A673 (cell line): ENCODE data around the gene TBX19. TPM values are rescaled to one million over a fixed set of nuclear protein-coding genes. Genes with fewer than 3 reads are reported as not detected.
A peak's percentile ranks its signal among the peaks of the same experiment; 100 is the strongest.

Experiments
- BruUV-seq: library from RNA; stranded (reverse); fragments of 400-500 nt; replicated peaks from 2 replicates; lab custom pipeline; 2021; lab: Mats Ljungman, UMichigan
- CTCF ChIA-PET: fragments of 300-600 bp; sonication (Branson Sonifier 250); formaldehyde crosslinking; loops from one replicate; lab custom pipeline; 2022; ENCODE audit warnings: antibody characterized with exemption; lab: Charles Lee
- POLR2A ChIA-PET: fragments of 300-600 bp; sonication (Branson Sonifier 250); formaldehyde crosslinking; loops from one replicate; lab custom pipeline; 2022; ENCODE audit warnings: antibody characterized with exemption; ENCODE audit not compliant: low non-redundant PET; lab: Charles Lee
- DNase-seq: peaks from one replicate; pipeline ENCODE4 v3.0.0-alpha.2; 2015; ENCODE audit warnings: low spot score
- H3K27ac ChIP-seq: fragments of 200-600 bp; sonication (generic); 2 replicates; pipeline ENCODE4 v1.5.1; 2016; ENCODE audit warnings: mixed run types, low read depth, mild to moderate bottlenecking, mixed read lengths, antibody characterized with exemption, low read length; ENCODE audit not compliant: poor library complexity, severe bottlenecking
- H3K27me3 ChIP-seq: fragments of 200-600 bp; sonication (generic); replicated peaks from 2 replicates; pipeline ENCODE4 v1.6.1; 2017; ENCODE audit warnings: mixed run types, low read depth, mild to moderate bottlenecking, mixed read lengths, antibody characterized with exemption, low read length; ENCODE audit not compliant: insufficient read depth, poor library complexity
- H3K36me3 ChIP-seq: fragments of 200-600 bp; sonication (generic); 2 replicates; pipeline ENCODE4 v1.6.1; 2016; ENCODE audit warnings: mixed run types, mild to moderate bottlenecking, mixed read lengths, antibody characterized with exemption, low read length; ENCODE audit not compliant: insufficient read depth, poor library complexity, severe bottlenecking
- H3K4me1 ChIP-seq: fragments of 200-600 bp; sonication (generic); 2 replicates; pipeline ENCODE4 v1.6.1; 2017; ENCODE audit warnings: mixed run types, mild to moderate bottlenecking, mixed read lengths, antibody characterized with exemption, low read length; ENCODE audit not compliant: insufficient read depth, poor library complexity, severe bottlenecking
- H3K4me3 ChIP-seq: fragments of 200-600 bp; sonication (generic); 2 replicates; pipeline ENCODE4 v1.5.1; 2016; ENCODE audit warnings: low read depth, mixed run types, mild to moderate bottlenecking, mixed read lengths, low read length; ENCODE audit not compliant: poor library complexity, severe bottlenecking
- H3K9me3 ChIP-seq: fragments of 200-600 bp; sonication (generic); 2 replicates; pipeline ENCODE4 v1.6.1; 2016; ENCODE audit warnings: mixed run types, low read depth, mild to moderate bottlenecking, mixed read lengths, antibody characterized with exemption, low read length; ENCODE audit not compliant: poor library complexity, severe bottlenecking
- EZH2 ChIP-seq: fragments of 200-600 bp; sonication (generic); IDR thresholded peaks from 2 replicates; pipeline ENCODE4 v1.6.1; 2017; ENCODE audit warnings: borderline replicate concordance, low read depth, mild to moderate bottlenecking, mixed read lengths, antibody characterized with exemption, low read length; ENCODE audit not compliant: poor library complexity, severe bottlenecking
- intact Hi-C: fragments of 100-400 bp; cut with micrococcal nuclease; formaldehyde crosslinking; loops from one replicate; pipeline ENCODE4 v1.10.0; 2022; ENCODE audit not compliant: unreplicated experiment
- total RNA-seq: library from RNA; stranded (reverse); gene quantifications from 2 replicates; pipeline ENCODE4 v1.2.3, GENCODE V29; 2021
- TF ChIP-seq, protein P1 (sequence below): fragments of 300-800, 200-600 bp; sonication (generic); conservative IDR thresholded peaks from 2 replicates; pipeline ENCODE4 v1.5.1; 2017; ENCODE audit warnings: low read depth, mild to moderate bottlenecking, antibody characterized with exemption, low read length, moderate library complexity, mixed read lengths

TBX19 gene
- total RNA-seq, 1 experiment from 2014 or later, result 2.5 TPM

DNA sequence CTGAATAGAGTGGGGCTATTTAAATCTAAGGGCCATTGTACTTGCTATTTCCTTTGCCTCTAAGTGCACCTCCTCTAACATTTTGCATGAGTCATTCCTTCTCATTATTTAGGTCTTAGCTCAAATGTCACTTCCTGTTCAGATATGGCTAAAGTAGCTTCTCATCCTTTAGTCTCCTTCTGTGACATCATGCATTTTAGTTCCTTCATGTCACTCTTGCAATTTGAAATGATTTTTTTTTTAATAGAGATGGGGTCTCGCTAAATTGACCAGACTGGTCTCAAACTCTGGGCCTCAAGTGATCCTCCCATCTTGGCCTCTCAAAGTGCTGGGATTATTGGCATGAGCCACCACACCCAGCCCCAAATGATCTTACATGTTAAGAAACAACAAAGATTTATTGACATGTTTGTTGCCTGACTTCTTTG, 6.6 kb downstream of the TBX19 start:
- BruUV-seq, result no TSS peak
- Histone ChIP-seq H3K27ac (no peak overlapping the region), H3K27me3 (no peaks in the 10 kb centered on the region), H3K36me3 (no peaks in the 10 kb centered on the region), H3K4me1 (no peaks in the 10 kb centered on the region), H3K4me3 (no peak overlapping the region), H3K9me3 (no peaks in the 10 kb centered on the region)
- CTCF ChIA-PET, result no interaction called here
- intact Hi-C loops, result no loop called here
- peak; percentile 75 for DNase-seq
- TF ChIP-seq EZH2, result no peak
- TF ChIP-seq, protein P1, sequence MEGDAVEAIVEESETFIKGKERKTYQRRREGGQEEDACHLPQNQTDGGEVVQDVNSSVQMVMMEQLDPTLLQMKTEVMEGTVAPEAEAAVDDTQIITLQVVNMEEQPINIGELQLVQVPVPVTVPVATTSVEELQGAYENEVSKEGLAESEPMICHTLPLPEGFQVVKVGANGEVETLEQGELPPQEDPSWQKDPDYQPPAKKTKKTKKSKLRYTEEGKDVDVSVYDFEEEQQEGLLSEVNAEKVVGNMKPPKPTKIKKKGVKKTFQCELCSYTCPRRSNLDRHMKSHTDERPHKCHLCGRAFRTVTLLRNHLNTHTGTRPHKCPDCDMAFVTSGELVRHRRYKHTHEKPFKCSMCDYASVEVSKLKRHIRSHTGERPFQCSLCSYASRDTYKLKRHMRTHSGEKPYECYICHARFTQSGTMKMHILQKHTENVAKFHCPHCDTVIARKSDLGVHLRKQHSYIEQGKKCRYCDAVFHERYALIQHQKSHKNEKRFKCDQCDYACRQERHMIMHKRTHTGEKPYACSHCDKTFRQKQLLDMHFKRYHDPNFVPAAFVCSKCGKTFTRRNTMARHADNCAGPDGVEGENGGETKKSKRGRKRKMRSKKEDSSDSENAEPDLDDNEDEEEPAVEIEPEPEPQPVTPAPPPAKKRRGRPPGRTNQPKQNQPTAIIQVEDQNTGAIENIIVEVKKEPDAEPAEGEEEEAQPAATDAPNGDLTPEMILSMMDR, result no peak
- POLR2A ChIA-PET, result interaction anchor here (0.6 kb wide), 2 partner anchors 14 to 17 kb away, joined by 5 to 6 read pairs; no protein-coding TSS in a partner anchor

DNA sequence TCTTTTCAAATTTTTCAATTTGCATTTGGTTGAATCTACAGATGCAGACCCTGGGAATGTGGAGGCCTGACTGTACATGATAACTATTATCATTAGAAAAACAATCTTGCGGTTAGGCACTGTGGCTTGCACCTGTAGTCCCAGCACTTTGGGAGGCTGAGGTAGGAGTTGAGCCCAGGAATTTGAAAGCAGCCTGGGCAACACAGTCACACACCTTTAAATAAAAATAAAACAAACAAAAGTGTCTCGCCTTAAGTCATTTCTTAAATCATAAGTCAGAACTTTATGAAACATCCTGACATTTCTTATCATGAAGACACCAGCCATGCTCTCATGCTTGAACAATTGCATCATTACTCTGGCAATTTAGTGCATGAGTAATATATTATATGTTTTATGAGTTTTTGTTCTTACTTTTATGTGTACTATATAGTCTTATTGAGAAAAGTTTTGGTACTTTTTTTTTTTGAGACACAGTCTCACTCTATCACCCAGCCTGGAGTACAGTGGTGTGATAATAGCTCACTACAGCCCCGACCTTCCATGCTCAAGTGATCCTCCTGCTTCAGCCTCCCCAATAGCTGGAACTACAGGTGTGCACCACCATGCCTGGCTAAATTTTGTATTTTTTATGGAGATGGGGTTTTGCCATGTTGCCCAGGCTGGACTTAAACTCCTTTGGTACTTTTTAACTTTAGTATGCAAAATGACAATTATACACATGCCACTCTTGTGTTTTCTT, 7.8 kb downstream of the TBX19 start:
- Histone ChIP-seq H3K27ac (no peak overlapping the region), H3K36me3 (no peaks in the 10 kb centered on the region), H3K9me3 (no peaks in the 10 kb centered on the region), H3K27me3 (no peaks in the 10 kb centered on the region), H3K4me1 (no peaks in the 10 kb centered on the region), H3K4me3 (no peak overlapping the region)
- BruUV-seq, result no TSS peak
- TF ChIP-seq, protein P1, result no peak
- TF ChIP-seq EZH2, result no peak
- DNase-seq, result no peak
- ChIA-PET CTCF (no interaction called here), POLR2A (no interaction called here)
- intact Hi-C loops, result no loop called here

DNA sequence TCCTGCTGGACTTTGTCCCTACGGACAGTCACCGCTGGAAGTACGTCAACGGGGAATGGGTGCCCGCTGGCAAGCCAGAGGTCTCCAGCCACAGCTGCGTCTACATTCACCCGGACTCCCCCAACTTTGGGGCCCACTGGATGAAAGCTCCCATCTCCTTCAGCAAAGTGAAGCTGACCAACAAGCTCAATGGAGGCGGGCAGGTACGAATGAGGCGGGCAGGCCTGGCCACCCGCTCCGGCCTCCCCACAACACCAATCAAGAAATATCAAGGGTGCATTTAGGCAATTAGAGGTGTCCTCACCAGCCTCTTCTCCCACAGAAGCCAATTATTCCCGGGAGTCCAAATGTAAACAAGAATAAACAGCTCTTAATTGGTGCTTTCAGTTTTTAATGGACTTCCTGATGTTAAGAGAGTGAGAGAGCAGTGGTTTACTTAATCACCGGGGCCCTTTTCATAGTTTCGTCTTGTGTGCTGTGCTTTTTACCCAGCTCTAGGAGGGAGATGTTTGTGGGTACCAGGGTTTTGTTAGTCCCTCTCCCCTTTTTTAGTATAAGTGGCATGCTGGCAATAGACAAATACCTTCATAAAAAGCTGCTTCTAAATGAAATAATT, 10.7 kb downstream of the TBX19 start:
- BruUV-seq, result no TSS peak
- TF ChIP-seq, protein P1, result no peak
- TF ChIP-seq EZH2, result no peak
- Histone ChIP-seq H3K36me3 (no peaks in the 10 kb centered on the region), H3K4me3 (no peak overlapping the region), H3K9me3 (no peaks in the 10 kb centered on the region), H3K27ac (no peak overlapping the region), H3K27me3 (no peaks in the 10 kb centered on the region), H3K4me1 (no peaks in the 10 kb centered on the region)
- CTCF ChIA-PET, result no interaction called here
- intact Hi-C loops, result no loop called here
- POLR2A ChIA-PET, result interaction anchor here (0.7 kb wide), 1 partner anchor 190 kb away, joined by 4 read pairs; no protein-coding TSS in a partner anchor
- no peak for DNase-seq
